ENCODE data around the gene TMEM94. TPM values are rescaled to one million over a fixed set of nuclear protein-coding genes. Genes with fewer than 3 reads are reported as not detected.
"Not testable (repeated sequence)": the region's sequence is repeated elsewhere in the genome, so short reads cannot be mapped to it uniquely, and the experiment has no call there.

Gene TMEM94
- total RNA-seq, 1 donor from 2014 or later = 111 TPM

DNA sequence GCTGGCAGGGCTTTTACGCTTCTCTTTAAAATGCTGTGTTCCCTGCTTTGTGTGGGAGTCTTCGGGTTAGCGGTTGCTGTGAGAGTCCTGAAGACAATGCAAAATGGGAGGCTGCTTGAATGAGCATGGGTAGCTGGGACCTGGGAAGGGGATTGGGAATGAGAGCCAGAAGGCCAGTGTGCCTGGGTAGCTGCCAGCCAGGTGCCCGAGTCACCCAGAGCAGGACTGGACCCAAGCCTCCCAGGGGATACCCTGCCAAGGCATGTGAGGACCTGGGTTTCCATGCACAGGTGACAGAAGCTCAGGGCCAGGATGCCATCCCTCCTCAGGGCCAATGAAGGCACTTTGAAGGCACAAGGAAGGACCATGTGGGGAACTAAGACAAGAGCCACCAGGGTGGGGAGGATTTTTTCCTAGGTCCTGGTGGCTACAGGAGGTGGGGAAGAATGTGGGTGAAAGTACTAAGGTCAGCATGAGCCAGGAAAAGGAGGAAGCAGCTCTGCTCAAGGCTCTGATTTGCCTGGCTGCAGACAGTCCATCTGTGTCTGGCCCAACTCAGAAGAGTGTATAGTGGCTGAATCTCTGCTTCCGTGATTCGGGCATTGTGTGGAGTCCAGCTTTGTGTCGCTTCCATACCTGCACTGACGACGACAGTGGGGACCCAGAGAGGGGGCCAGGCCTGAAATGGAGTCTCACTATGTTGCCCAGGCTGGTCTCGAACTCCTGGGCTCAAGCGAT is 20.5 kb downstream of the TMEM94 start:
- Mint-ChIP-seq H3K27ac (ENCODE audit: unreplicated experiment) (no peak overlapping the region), H3K36me3 (ENCODE audit: low read depth, unreplicated experiment) (peaks cover 11% of the 10 kb centered on the region), H3K27me3 (ENCODE audit: unreplicated experiment) (no peaks in the 10 kb centered on the region), H3K4me1 (ENCODE audit: unreplicated experiment) (peaks cover 42% of the 10 kb centered on the region), H3K4me3 (ENCODE audit: unreplicated experiment) (peak overlapping the region; percentile 72), H3K9me3 (ENCODE audit: unreplicated experiment) (no peaks in the 10 kb centered on the region)
- TF ChIP-seq, protein P1, sequence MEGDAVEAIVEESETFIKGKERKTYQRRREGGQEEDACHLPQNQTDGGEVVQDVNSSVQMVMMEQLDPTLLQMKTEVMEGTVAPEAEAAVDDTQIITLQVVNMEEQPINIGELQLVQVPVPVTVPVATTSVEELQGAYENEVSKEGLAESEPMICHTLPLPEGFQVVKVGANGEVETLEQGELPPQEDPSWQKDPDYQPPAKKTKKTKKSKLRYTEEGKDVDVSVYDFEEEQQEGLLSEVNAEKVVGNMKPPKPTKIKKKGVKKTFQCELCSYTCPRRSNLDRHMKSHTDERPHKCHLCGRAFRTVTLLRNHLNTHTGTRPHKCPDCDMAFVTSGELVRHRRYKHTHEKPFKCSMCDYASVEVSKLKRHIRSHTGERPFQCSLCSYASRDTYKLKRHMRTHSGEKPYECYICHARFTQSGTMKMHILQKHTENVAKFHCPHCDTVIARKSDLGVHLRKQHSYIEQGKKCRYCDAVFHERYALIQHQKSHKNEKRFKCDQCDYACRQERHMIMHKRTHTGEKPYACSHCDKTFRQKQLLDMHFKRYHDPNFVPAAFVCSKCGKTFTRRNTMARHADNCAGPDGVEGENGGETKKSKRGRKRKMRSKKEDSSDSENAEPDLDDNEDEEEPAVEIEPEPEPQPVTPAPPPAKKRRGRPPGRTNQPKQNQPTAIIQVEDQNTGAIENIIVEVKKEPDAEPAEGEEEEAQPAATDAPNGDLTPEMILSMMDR (IDR thresholded peaks at IDR 0.05; ENCODE audit: unreplicated experiment) = no peak
- DNase-seq (ENCODE audit: low spot score) = no peak

- not testable (repeated sequence) for H3K27me3 Mint-ChIP-seq (ENCODE audit: unreplicated experiment); H3K27ac Mint-ChIP-seq (ENCODE audit: unreplicated experiment); H3K4me3 Mint-ChIP-seq (ENCODE audit: unreplicated experiment); H3K36me3 Mint-ChIP-seq (ENCODE audit: low read depth, unreplicated experiment); DNase-seq (ENCODE audit: low spot score); H3K9me3 Mint-ChIP-seq (ENCODE audit: unreplicated experiment)
- H3K4me1 Mint-ChIP-seq (ENCODE audit: unreplicated experiment) = peaks cover 42% of the 10 kb centered on the region
Observed at GRCh38 chr17:75477490-75477862, 21.0 kb downstream of the TMEM94 start.

- no peak for DNase-seq (ENCODE audit: low spot score)
- no peak overlapping the region for H3K27ac Mint-ChIP-seq (ENCODE audit: unreplicated experiment)
- peaks cover under 1% of the 10 kb centered on the region for H3K27me3 Mint-ChIP-seq (ENCODE audit: unreplicated experiment)
- no peaks in the 10 kb centered on the region for H3K9me3 Mint-ChIP-seq (ENCODE audit: unreplicated experiment)
- H3K4me1 Mint-ChIP-seq (ENCODE audit: unreplicated experiment) = peaks cover 42% of the 10 kb centered on the region
- no peak overlapping the region for H3K4me3 Mint-ChIP-seq (ENCODE audit: unreplicated experiment)
- TF ChIP-seq, protein P1 (IDR thresholded peaks at IDR 0.05; ENCODE audit: unreplicated experiment) = no peak
- H3K36me3 Mint-ChIP-seq (ENCODE audit: low read depth, unreplicated experiment) = no peaks in the 10 kb centered on the region
Observed at GRCh38 chr17:75478508-75478907, 22.1 kb downstream of the TMEM94 start.

DNA sequence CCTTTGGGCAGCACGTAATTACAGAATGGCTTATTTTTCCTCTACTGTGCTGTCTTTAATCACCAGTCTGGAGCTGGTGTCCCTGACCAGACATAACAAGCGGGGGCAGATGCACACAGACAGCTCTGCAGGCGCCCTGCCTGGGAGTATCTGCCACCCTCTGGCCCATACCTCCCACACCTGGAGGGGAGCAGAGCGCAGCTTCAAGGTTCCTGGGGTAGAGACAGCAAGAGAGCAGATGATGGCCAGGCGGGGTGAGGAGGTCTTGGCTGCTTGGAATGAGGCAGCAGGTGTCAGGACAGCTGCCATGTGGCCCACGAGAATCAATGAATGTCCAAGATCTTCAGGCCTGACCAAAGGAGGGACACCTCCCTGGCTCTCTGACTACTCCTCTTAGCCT is 23.8 kb downstream of the TMEM94 start:
- no peak for DNase-seq (ENCODE audit: low spot score)
- no peak overlapping the region for H3K27ac Mint-ChIP-seq (ENCODE audit: unreplicated experiment)
- TF ChIP-seq, protein P1 (IDR thresholded peaks at IDR 0.05; ENCODE audit: unreplicated experiment) = no peak
- H3K4me3 Mint-ChIP-seq (ENCODE audit: unreplicated experiment) = peak overlapping the region; percentile 21
- peaks cover 3% of the 10 kb centered on the region for H3K36me3 Mint-ChIP-seq (ENCODE audit: low read depth, unreplicated experiment)
- H3K27me3 Mint-ChIP-seq (ENCODE audit: unreplicated experiment) = peaks cover 6% of the 10 kb centered on the region
- no peaks in the 10 kb centered on the region for H3K9me3 Mint-ChIP-seq (ENCODE audit: unreplicated experiment)
- peaks cover 40% of the 10 kb centered on the region for H3K4me1 Mint-ChIP-seq (ENCODE audit: unreplicated experiment)

DNA sequence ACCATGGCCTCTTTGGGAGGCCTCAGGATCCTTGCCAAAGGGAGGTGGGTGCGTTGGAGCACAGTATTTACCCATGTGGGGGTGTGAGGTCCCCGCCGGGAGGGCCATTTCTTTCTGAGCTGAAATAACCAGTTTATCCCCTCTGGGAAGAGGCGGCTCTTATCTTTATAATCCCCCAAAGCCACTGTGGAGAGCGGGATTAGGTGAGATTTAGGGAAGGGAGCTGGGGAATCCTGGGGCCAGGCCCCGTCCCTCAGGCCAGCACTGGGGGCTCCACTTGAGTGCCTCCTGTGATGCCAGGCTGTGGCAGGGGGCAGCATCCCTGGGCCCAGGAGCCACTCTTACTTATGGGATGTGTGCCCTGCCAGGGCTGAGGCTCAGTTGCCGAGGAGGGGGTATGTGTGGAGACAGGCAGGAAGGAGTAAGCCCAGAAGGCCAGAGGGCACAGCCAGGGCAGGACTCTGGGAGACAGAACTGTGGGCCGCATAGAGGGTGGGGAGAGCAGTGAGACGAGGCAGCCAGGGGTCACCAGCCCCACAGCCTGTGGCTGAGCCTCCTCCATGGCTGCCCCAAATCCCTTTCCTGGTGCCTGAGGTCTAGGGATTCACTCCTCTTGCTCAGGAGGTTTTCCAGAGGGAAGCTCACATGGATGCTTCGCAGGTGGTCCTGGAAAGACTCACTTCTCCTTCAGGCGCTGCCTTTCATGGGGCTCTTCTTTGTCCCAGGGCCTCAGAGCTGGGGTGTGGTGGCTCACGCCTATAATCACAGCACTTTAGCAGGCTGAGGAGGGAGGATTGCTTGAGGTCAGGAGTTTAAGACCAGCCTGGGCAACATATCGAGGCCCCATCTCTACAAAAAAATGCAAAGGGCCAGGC is 25.0 kb downstream of the TMEM94 start:
- Mint-ChIP-seq H3K27ac (ENCODE audit: unreplicated experiment) (no peak overlapping the region), H3K9me3 (ENCODE audit: unreplicated experiment) (no peaks in the 10 kb centered on the region), H3K36me3 (ENCODE audit: low read depth, unreplicated experiment) (peaks cover 3% of the 10 kb centered on the region), H3K4me3 (ENCODE audit: unreplicated experiment) (no peak overlapping the region), H3K4me1 (ENCODE audit: unreplicated experiment) (peaks cover 31% of the 10 kb centered on the region), H3K27me3 (ENCODE audit: unreplicated experiment) (peaks cover 8% of the 10 kb centered on the region)
- TF ChIP-seq, protein P1 (IDR thresholded peaks at IDR 0.05; ENCODE audit: unreplicated experiment) = no peak
- no peak for DNase-seq (ENCODE audit: low spot score)

Data from endothelial cell (in vitro differentiated cells).